HepG2 (cell line): ENCODE measurements around the gene ANGPTL2. TPM values are rescaled to one million over a fixed set of nuclear protein-coding genes. Genes with fewer than 3 reads are reported as not detected.
A peak's percentile ranks its signal among the peaks of the same experiment; 100 is the strongest.

ENCODE experiments used
- ATAC-seq: fragments of 200-7000 bp; cut with Tn5 transposase; 3 replicates; pipeline ENCODE4 v1.9.1; 2020; ENCODE audit warnings: mild to moderate bottlenecking, moderate library complexity
- BruUV-seq: library from RNA; stranded (reverse); fragments of 400-500 nt; replicated peaks from 2 replicates; lab custom pipeline; 2021; lab: Mats Ljungman, UMichigan
- CTCF ChIA-PET: fragments of 300-600 bp; formaldehyde crosslinking; extraction: SDS; loops from one replicate; lab custom pipeline; 2021; ENCODE audit warnings: low total read pairs, inconsistent platforms, low intra/inter-chr PET ratio; lab: Yijun Ruan, JAX
- POLR2A ChIA-PET: fragments of 350-600 bp; sonication (Branson Sonifier 250); formaldehyde crosslinking; loops from one replicate; lab custom pipeline; 2020; ENCODE audit warnings: antibody characterized with exemption, inconsistent platforms; lab: Yijun Ruan, JAX
- DNase-seq: peaks from one replicate; pipeline ENCODE4 v3.0.0-alpha.2; 2015; ENCODE audit warnings: low spot score
- FAIRE-seq: peaks from 3 replicates; lab custom pipeline; 2011; peaks lifted over from hg19 to GRCh38; lab: Jason Lieb, UNC
- H2AFZ ChIP-seq: one replicate; pipeline ENCODE4 v1.6.1; 2011; ENCODE audit warnings: low read length, inconsistent platforms
- H3K27ac ChIP-seq: fragments of 300-600 bp; 3 replicates; pipeline ENCODE4 v1.8.0; 2011; ENCODE audit warnings: mixed run types, mild to moderate bottlenecking, mixed read lengths, low read length, inconsistent platforms; ENCODE audit not compliant: insufficient read depth; ENCODE audit errors: extremely low read length
- H3K27me3 ChIP-seq, 2 experiments: fragments of 200-600 bp in 1 of 2; 2 replicates in 1 of 2; 3 replicates in 1 of 2; pipeline versions ENCODE4 v1.6.0 to v1.8.0; 2011; ENCODE audit warnings: low read length in 2 of 2, mild to moderate bottlenecking in 2 of 2, moderate library complexity in 2 of 2, inconsistent platforms in 1 of 2; ENCODE audit not compliant: insufficient read depth in 2 of 2, control insufficient read depth in 1 of 2
- H3K36me3 ChIP-seq, 2 experiments: fragments of 200-600 bp in 1 of 2; replicated peaks in 1 of 2; 2 replicates in 1 of 2; 3 replicates in 1 of 2; pipeline versions ENCODE4 v1.5.1 to v1.8.0; 2011; ENCODE audit warnings: low read length in 2 of 2, inconsistent platforms in 1 of 2; ENCODE audit not compliant: insufficient read depth in 2 of 2, control insufficient read depth in 1 of 2
- H3K4me1 ChIP-seq: 2 replicates; pipeline ENCODE4 v1.5.1; 2012; ENCODE audit warnings: low read length, inconsistent platforms; ENCODE audit not compliant: insufficient read depth
- H3K4me2 ChIP-seq: 2 replicates; pipeline ENCODE4 v1.6.0; 2011; ENCODE audit warnings: low read depth, low read length, inconsistent platforms
- H3K4me3 ChIP-seq, 3 experiments: fragments of 200-600 bp in 1 of 3; sonication (generic), shearing (Covaris generic) in 1 of 3; replicated peaks in 1 of 3; 2 replicates each; pipeline ENCODE4 v1.5.1; 2011 to 2016; ENCODE audit warnings: low read length in 3 of 3, inconsistent platforms in 2 of 3, low read depth in 2 of 3, mild to moderate bottlenecking in 2 of 3, control low read depth in 1 of 3, mixed read lengths in 1 of 3; ENCODE audit not compliant: insufficient read depth in 1 of 3
- H3K79me2 ChIP-seq: one replicate; pipeline ENCODE4 v1.6.1; 2011; ENCODE audit warnings: low read length, inconsistent platforms; ENCODE audit not compliant: insufficient read depth
- H3K9ac ChIP-seq: 2 replicates; pipeline ENCODE4 v1.6.0; 2011; ENCODE audit warnings: mild to moderate bottlenecking, low read depth, low read length, inconsistent platforms; ENCODE audit not compliant: insufficient read depth
- H3K9me3 ChIP-seq: 2 replicates; pipeline ENCODE4 v1.5.1; 2012; ENCODE audit warnings: mild to moderate bottlenecking, low read length
- H4K20me1 ChIP-seq: 2 replicates; pipeline ENCODE4 v1.6.0; 2011; ENCODE audit warnings: inconsistent platforms, mild to moderate bottlenecking, low read length, moderate library complexity; ENCODE audit not compliant: insufficient read depth
- GABPA ChIP-seq, 2 experiments: IDR thresholded peaks; 2 replicates each; pipeline ENCODE4 v1.6.1; 2011 to 2016; ENCODE audit warnings: low read depth in 2 of 2, low read length in 1 of 2, missing biosample characterization in 1 of 2, missing genetic modification characterization in 1 of 2
- MEIS1 ChIP-seq: sonication (generic); formaldehyde crosslinking; IDR thresholded peaks from 2 replicates; pipeline ENCODE4 v1.9.0; 2021; ENCODE audit warnings: mild to moderate bottlenecking, missing genetic modification reagents, moderate library complexity, borderline replicate concordance
- MNT ChIP-seq: fragments of 450-650 bp; IDR thresholded peaks from 2 replicates; pipeline ENCODE4 v1.6.1; 2016
- TEF ChIP-seq: sonication (generic); formaldehyde crosslinking; IDR thresholded peaks from 2 replicates; pipeline ENCODE4 v1.5.0; 2020; ENCODE audit warnings: missing genetic modification reagents
- TGIF2 ChIP-seq: IDR thresholded peaks from 2 replicates; pipeline ENCODE4 v1.6.1; 2016; ENCODE audit warnings: control low read depth, missing compliant biosample characterization
- ZNF451 ChIP-seq: sonication (generic); formaldehyde crosslinking; IDR thresholded peaks from 2 replicates; pipeline ENCODE4 v1.5.0; 2020; ENCODE audit warnings: mild to moderate bottlenecking, missing genetic modification reagents
- ZNF615 ChIP-seq: sonication (generic); formaldehyde crosslinking; IDR thresholded peaks from 2 replicates; pipeline ENCODE4 v1.5.0; 2020; ENCODE audit warnings: mild to moderate bottlenecking, missing genetic modification reagents, borderline replicate concordance
- ZNF674 ChIP-seq: sonication (generic); formaldehyde crosslinking; IDR thresholded peaks from 2 replicates; pipeline ENCODE4 v1.5.0; 2020; ENCODE audit warnings: low read depth, mild to moderate bottlenecking, missing genetic modification reagents
- ZSCAN21 ChIP-seq: sonication (generic); formaldehyde crosslinking; IDR thresholded peaks from 2 replicates; pipeline ENCODE4 v1.8.0; 2022; ENCODE audit warnings: mild to moderate bottlenecking, missing genetic modification reagents, moderate library complexity, borderline replicate concordance
- ZUFSP ChIP-seq: sonication (generic); formaldehyde crosslinking; IDR thresholded peaks from 2 replicates; pipeline ENCODE4 v1.9.0; 2021; ENCODE audit warnings: missing genetic modification reagents, mild to moderate bottlenecking, borderline replicate concordance
- WGBS: methylation state at CpG from one replicate; pipeline ENCODE4 v1.1.6; 2017; ENCODE audit warnings: low lambda C conversion rate; 5-methylcytosine and 5-hydroxymethylcytosine counted together
- in situ Hi-C: cut with HindIII; loops from 2 replicates; pipeline ENCODE4 v1.10.0; 2017; ENCODE audit warnings: low pct_unique_long_range_greater_than_20kb; ENCODE audit not compliant: extremely low pct_ligation_motif_present
- intact Hi-C: fragments of 100-400 bp; cut with micrococcal nuclease; formaldehyde crosslinking; loops from one replicate; pipeline ENCODE4 v1.10.0; 2022; ENCODE audit not compliant: unreplicated experiment
- polyA plus RNA-seq, 8 experiments: library from polyadenylated mRNA; depleted of rRNA in 3 of 8; stranded (reverse) in 7 of 8; unstranded in 1 of 8; fragments of >200 nt; fragmentation: Illumina TruSeq in 4 of 8; extraction: Trizol in 4 of 8; gene quantifications; 2 replicates each; pipeline versions ENCODE4 v1.2.1 to v1.2.3, GENCODE V29; 2011 to 2016; ENCODE audit warnings: low read depth in 4 of 8, missing spikeins in 1 of 8, mixed read lengths in 1 of 8; ENCODE audit not compliant: insufficient read depth in 1 of 8
- total RNA-seq, 5 experiments: library from RNA; depleted of rRNA; stranded (reverse); fragments of >200 nt; fragmentation: Illumina TruSeq; extraction: Trizol; gene quantifications; 2 replicates each; pipeline ENCODE4 v1.2.3, GENCODE V29; 2016; ENCODE audit warnings: low read depth in 1 of 5

ANGPTL2 gene
- total and polyA plus RNA-seq, 2 of the 13 experiments (the other 11 are each of a cell fraction or from before 2014, with no cell fraction given), result 0.91 to 21.0 TPM

- 67% methylated on average over 2 of the region's 5 CpGs for WGBS
- in situ Hi-C loops, result no loop called here
- POLR2A ChIA-PET, result no interaction called here
These were observed 25.6 kb upstream of the ANGPTL2 start for GRCh38 chr9:127148014-127148413.

GRCh38 chr9:127147251-127147650 lies 24.8 kb upstream of the ANGPTL2 start:
- Histone ChIP-seq H3K9me3 (no peaks in the 10 kb centered on the region), H3K27me3 (no peaks in the 10 kb centered on the region), H2AFZ (no peak overlapping the region), H4K20me1 (no peaks in the 10 kb centered on the region), H3K4me3 (no peak overlapping the region), H3K27ac (no peak overlapping the region), H3K4me1 (no peaks in the 10 kb centered on the region), H3K9ac (no peak overlapping the region), H3K4me2 (no peak overlapping the region), H3K79me2 (no peaks in the 10 kb centered on the region), H3K36me3 (no peaks in the 10 kb centered on the region)
- intact Hi-C loops, result no loop called here
- no peak for ATAC-seq
- no peak for DNase-seq
- WGBS, result 61% methylated on average over 2 of the region's 2 CpGs
- in situ Hi-C loops, result no loop called here
- TF ChIP-seq TGIF2 (no peak), ZNF674 (CRISPR knock-in tag) (no peak), MEIS1 (no peak), ZNF451 (CRISPR knock-in tag) (no peak), ZUFSP (CRISPR knock-in tag) (no peak), ZNF615 (CRISPR knock-in tag) (no peak), TEF (CRISPR knock-in tag) (no peak), GABPA (IDR thresholded peaks at IDR 0.05; ENCODE audit: low read depth, low read length) (no peak), GABPA (CRISPR knock-in tag; IDR thresholded peaks at IDR 0.05; ENCODE audit: low read depth) (no peak)
- BruUV-seq, result no TSS peak
- ChIA-PET POLR2A (no interaction called here), CTCF (no interaction called here)
- no peak for FAIRE-seq

More at GRCh38 chr9:127148014-127148413, 25.6 kb upstream of the ANGPTL2 start:
- Histone ChIP-seq H3K9me3 (no peaks in the 10 kb centered on the region), H3K9ac (no peak overlapping the region), H3K4me3 (no peak overlapping the region), H3K36me3 (no peaks in the 10 kb centered on the region), H3K27me3 (no peaks in the 10 kb centered on the region), H3K4me1 (no peaks in the 10 kb centered on the region), H3K4me2 (no peak overlapping the region), H2AFZ (no peak overlapping the region), H3K27ac (no peak overlapping the region), H3K79me2 (no peaks in the 10 kb centered on the region), H4K20me1 (no peaks in the 10 kb centered on the region)
- intact Hi-C loops, result no loop called here
- CTCF ChIA-PET, result no interaction called here
- peak; percentile 54; the same call in 1 of the 2 replicates for TF ChIP-seq MNT
- TF ChIP-seq ZSCAN21 (CRISPR knock-in tag), result no peak
- FAIRE-seq (no peak), ATAC-seq (no peak), DNase-seq (no peak)
- no TSS peak for BruUV-seq
